Neural cell (in vitro differentiated cells): ENCODE results near the gene LAGE3. TPM values are rescaled to one million over a fixed set of nuclear protein-coding genes. Genes with fewer than 3 reads are reported as not detected.

Experiments
- H2AFZ ChIP-seq: fragments of 200-600, 300-800 bp; sonication (generic), shearing (Covaris generic); 2 replicates; pipeline ENCODE4 v1.6.0; 2014; ENCODE audit warnings: low read depth, mild to moderate bottlenecking, antibody characterized with exemption, low read length, moderate library complexity
- H3F3A ChIP-seq: fragments of 200-600 bp; shearing (Covaris generic); 2 replicates; pipeline ENCODE4 v1.6.1; 2016; ENCODE audit warnings: mild to moderate bottlenecking, moderate library complexity, mixed read lengths, antibody characterized with exemption, low read length; ENCODE audit not compliant: insufficient read depth, poor library complexity, severe bottlenecking
- H3K27ac ChIP-seq: fragments of 200-600, 300-800 bp; sonication (generic), shearing (Covaris generic); 2 replicates; pipeline ENCODE4 v1.5.1; 2014; ENCODE audit warnings: mild to moderate bottlenecking, low read length, moderate library complexity
- H3K27me3 ChIP-seq: fragments of 300-800, 200-600 bp; sonication (generic), shearing (Covaris generic); 2 replicates; pipeline ENCODE4 v1.6.0; 2014; ENCODE audit warnings: mild to moderate bottlenecking, low read depth, low read length, moderate library complexity; ENCODE audit not compliant: insufficient read depth
- H3K36me3 ChIP-seq: fragments of 300-800, 200-600 bp; sonication (generic), shearing (Covaris generic); 2 replicates; pipeline ENCODE4 v1.5.1; 2014; ENCODE audit warnings: mild to moderate bottlenecking, antibody characterized with exemption, low read length, moderate library complexity; ENCODE audit not compliant: insufficient read depth
- H3K4me2 ChIP-seq: fragments of 300-800, 200-600 bp; sonication (generic), shearing (Covaris generic); 2 replicates; pipeline ENCODE4 v1.6.0; 2014; ENCODE audit warnings: mild to moderate bottlenecking, low read length
- H3K4me3 ChIP-seq: fragments of 300-800, 200-600 bp; sonication (generic), shearing (Covaris generic); 2 replicates; pipeline ENCODE4 v1.5.1; 2014; ENCODE audit warnings: mild to moderate bottlenecking, low read length, moderate library complexity
- H3K79me2 ChIP-seq: fragments of 200-600 bp; shearing (Covaris generic); replicated peaks from 2 replicates; pipeline ENCODE4 v1.6.0; 2014; ENCODE audit warnings: mild to moderate bottlenecking, low read length, moderate library complexity; ENCODE audit not compliant: insufficient read depth
- H3K9ac ChIP-seq: fragments of 300-800, 200-600 bp; sonication (generic), shearing (Covaris generic); 2 replicates; pipeline ENCODE4 v1.6.1; 2016; ENCODE audit warnings: mild to moderate bottlenecking, low read length, mixed read lengths
- H3K9me2 ChIP-seq: fragments of 200-600 bp; shearing (Covaris generic); 2 replicates; pipeline ENCODE4 v1.6.1; 2016; ENCODE audit warnings: mild to moderate bottlenecking, low read length, mixed read lengths; ENCODE audit not compliant: insufficient read depth
- H3K9me3 ChIP-seq: fragments of 200-600, 300-800 bp; sonication (generic), shearing (Covaris generic); 2 replicates; pipeline ENCODE4 v1.6.1; 2016; ENCODE audit warnings: mild to moderate bottlenecking, mixed run types, low read length, moderate library complexity, mixed read lengths
- H4K20me1 ChIP-seq: fragments of 200-600 bp; shearing (Covaris generic); 2 replicates; pipeline ENCODE4 v1.6.1; 2016; ENCODE audit warnings: mild to moderate bottlenecking, mixed run types; ENCODE audit not compliant: insufficient read depth
- EP300 ChIP-seq: fragments of 450-650 bp; conservative IDR thresholded peaks from 2 replicates; pipeline ENCODE4 v1.6.1; 2014; ENCODE audit warnings: antibody characterized with exemption, mild to moderate bottlenecking, moderate library complexity; ENCODE audit not compliant: poor library complexity, severe bottlenecking
- EZH2 ChIP-seq: fragments of 200-600, 300-800 bp; shearing (Covaris generic), sonication (generic); IDR thresholded peaks from 2 replicates; pipeline ENCODE4 v1.6.1; 2014; ENCODE audit warnings: antibody characterized with exemption, low read length, borderline replicate concordance, mild to moderate bottlenecking; ENCODE audit not compliant: insufficient read depth, poor library complexity, severe bottlenecking
- MXI1 ChIP-seq: fragments of 450-650 bp; conservative IDR thresholded peaks from 2 replicates; pipeline ENCODE4 v1.6.1; 2014; ENCODE audit warnings: antibody characterized with exemption, mild to moderate bottlenecking; ENCODE audit not compliant: poor library complexity, severe bottlenecking
- POLR2AphosphoS5 ChIP-seq: IDR thresholded peaks from 2 replicates; pipeline ENCODE4 v1.6.1; 2012
- RAD21 ChIP-seq: fragments of 450-650 bp; conservative IDR thresholded peaks from 2 replicates; pipeline ENCODE4 v1.6.1; 2014; ENCODE audit warnings: antibody characterized with exemption, mild to moderate bottlenecking, moderate library complexity
- REST ChIP-seq: IDR thresholded peaks from 2 replicates; pipeline ENCODE4 v1.6.1; 2012; ENCODE audit warnings: borderline replicate concordance
- SMC3 ChIP-seq: fragments of 450-650 bp; conservative IDR thresholded peaks from 2 replicates; pipeline ENCODE4 v1.6.1; 2014; ENCODE audit warnings: antibody characterized with exemption, mild to moderate bottlenecking, moderate library complexity; ENCODE audit not compliant: poor library complexity
- TAF1 ChIP-seq: IDR thresholded peaks from 2 replicates; pipeline ENCODE4 v1.6.1; 2012; ENCODE audit warnings: low read depth
- polyA plus RNA-seq: library from polyadenylated mRNA; depleted of rRNA; stranded (reverse); fragments of >200 nt; gene quantifications from 2 replicates; pipeline ENCODE4 v1.2.3, GENCODE V29; 2014
- TF ChIP-seq, protein P1 (sequence below): fragments of 450-650 bp; IDR thresholded peaks from 2 replicates; pipeline ENCODE4 v1.5.1; 2014; ENCODE audit warnings: antibody characterized with exemption, mild to moderate bottlenecking, moderate library complexity; ENCODE audit not compliant: poor library complexity, severe bottlenecking

Gene LAGE3
- polyA plus RNA-seq, 1 donor from 2014 or later = 37.3 TPM

DNA sequence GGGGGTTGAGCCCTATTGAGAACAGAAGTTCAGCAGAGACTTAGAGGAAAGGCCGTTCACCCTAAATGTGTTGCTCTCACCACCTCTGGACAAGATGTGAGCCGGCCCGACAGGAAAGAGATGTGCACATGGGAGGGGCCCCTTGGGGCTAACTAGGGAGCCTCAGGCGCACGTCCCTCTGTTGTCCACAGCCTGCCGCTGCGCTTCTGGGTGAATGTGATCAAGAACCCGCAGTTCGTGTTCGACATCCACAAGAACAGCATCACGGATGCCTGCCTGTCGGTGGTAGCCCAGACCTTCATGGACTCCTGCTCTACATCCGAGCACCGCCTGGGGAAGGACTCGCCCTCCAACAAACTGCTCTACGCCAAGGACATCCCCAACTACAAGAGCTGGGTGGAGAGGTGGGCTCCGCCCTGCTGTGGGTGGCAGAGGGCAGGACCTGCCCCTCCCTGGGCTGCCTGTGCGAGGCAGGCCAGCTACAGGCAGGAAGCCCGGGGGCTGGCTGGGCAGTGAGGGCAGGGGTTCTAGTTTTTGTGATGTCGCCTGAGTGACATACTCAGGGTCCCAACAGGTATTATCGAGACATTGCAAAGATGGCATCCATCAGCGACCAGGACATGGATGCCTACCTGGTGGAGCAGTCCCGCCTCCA is 8.0 kb downstream of the LAGE3 start:
- no peak overlapping the region for H3K4me2 ChIP-seq
- no peaks in the 10 kb centered on the region for H3K79me2 ChIP-seq
- H2AFZ ChIP-seq = no peak overlapping the region
- no peaks in the 10 kb centered on the region for H3F3A ChIP-seq
- no peaks in the 10 kb centered on the region for H3K27me3 ChIP-seq
- TF ChIP-seq REST (no peak), EP300 (no peak), SMC3 (no peak), RAD21 (no peak), MXI1 (no peak), TAF1 (no peak)
- TF ChIP-seq, protein P1, sequence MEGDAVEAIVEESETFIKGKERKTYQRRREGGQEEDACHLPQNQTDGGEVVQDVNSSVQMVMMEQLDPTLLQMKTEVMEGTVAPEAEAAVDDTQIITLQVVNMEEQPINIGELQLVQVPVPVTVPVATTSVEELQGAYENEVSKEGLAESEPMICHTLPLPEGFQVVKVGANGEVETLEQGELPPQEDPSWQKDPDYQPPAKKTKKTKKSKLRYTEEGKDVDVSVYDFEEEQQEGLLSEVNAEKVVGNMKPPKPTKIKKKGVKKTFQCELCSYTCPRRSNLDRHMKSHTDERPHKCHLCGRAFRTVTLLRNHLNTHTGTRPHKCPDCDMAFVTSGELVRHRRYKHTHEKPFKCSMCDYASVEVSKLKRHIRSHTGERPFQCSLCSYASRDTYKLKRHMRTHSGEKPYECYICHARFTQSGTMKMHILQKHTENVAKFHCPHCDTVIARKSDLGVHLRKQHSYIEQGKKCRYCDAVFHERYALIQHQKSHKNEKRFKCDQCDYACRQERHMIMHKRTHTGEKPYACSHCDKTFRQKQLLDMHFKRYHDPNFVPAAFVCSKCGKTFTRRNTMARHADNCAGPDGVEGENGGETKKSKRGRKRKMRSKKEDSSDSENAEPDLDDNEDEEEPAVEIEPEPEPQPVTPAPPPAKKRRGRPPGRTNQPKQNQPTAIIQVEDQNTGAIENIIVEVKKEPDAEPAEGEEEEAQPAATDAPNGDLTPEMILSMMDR = no peak
- H3K9me3 ChIP-seq = no peaks in the 10 kb centered on the region
- H3K9ac ChIP-seq = no peak overlapping the region
- no peak overlapping the region for H3K4me3 ChIP-seq
- H3K36me3 ChIP-seq = no peaks in the 10 kb centered on the region
- H4K20me1 ChIP-seq = no peaks in the 10 kb centered on the region
- H3K27ac ChIP-seq = no peak overlapping the region
- no peaks in the 10 kb centered on the region for H3K9me2 ChIP-seq

DNA sequence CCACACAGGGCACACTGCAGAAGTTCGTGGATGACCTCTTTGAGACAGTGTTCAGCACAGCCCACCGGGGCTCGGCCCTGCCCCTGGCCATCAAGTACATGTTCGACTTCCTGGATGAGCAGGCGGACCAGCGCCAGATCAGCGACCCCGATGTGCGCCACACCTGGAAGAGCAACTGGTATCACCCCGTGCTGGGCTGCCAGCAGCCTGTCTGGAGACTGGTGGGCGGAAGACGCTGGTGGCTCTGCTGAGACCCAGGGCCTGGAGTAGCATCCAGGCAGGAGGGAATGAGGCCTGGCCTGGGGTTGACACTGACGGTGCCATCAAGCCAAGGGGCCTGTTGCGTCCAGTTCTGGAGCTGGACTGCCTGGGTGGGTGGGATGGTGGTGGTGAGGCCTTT is 8.6 kb downstream of the LAGE3 start:
- H2AFZ ChIP-seq = no peak overlapping the region
- H3K36me3 ChIP-seq = no peaks in the 10 kb centered on the region
- H3K4me2 ChIP-seq = no peak overlapping the region
- no peaks in the 10 kb centered on the region for H3K9me2 ChIP-seq
- no peaks in the 10 kb centered on the region for H3K9me3 ChIP-seq
- TF ChIP-seq MXI1 (no peak), SMC3 (no peak)
- H3K9ac ChIP-seq = no peak overlapping the region
- no peaks in the 10 kb centered on the region for H4K20me1 ChIP-seq
- no peaks in the 10 kb centered on the region for H3K79me2 ChIP-seq
- H3K4me3 ChIP-seq = no peak overlapping the region
- no peaks in the 10 kb centered on the region for H3F3A ChIP-seq
- no peaks in the 10 kb centered on the region for H3K27me3 ChIP-seq
- H3K27ac ChIP-seq = no peak overlapping the region

DNA sequence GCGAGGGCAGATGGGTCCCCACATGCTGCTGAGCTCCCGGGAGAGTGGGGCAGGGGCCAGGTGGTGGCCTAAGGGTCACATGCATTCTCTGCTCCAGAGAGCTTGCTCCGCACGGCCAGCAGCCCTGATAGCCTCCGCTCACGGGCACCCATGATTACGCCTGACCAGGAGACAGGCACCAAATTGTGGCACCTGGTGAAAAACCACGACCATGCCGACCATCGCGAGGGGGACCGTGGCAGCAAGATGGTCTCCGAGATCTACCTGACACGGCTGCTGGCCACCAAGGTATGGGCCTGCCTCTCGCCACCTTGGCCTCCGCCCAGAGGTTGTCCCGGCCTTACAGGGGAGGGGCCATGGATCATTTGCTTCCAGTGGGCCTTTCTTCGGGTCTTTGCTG is 9.2 kb downstream of the LAGE3 start:
- no peaks in the 10 kb centered on the region for H3F3A ChIP-seq
- no peak overlapping the region for H2AFZ ChIP-seq
- H3K9me2 ChIP-seq = no peaks in the 10 kb centered on the region
- H3K4me3 ChIP-seq = no peak overlapping the region
- TF ChIP-seq POLR2AphosphoS5 (no peak), EP300 (no peak), MXI1 (no peak), RAD21 (no peak), SMC3 (no peak), EZH2 (no peak), REST (no peak), TAF1 (no peak)
- TF ChIP-seq, protein P1 = no peak
- H3K27ac ChIP-seq = no peak overlapping the region
- no peaks in the 10 kb centered on the region for H4K20me1 ChIP-seq
- H3K4me2 ChIP-seq = no peak overlapping the region
- no peaks in the 10 kb centered on the region for H3K9me3 ChIP-seq
- H3K9ac ChIP-seq = no peak overlapping the region
- no peaks in the 10 kb centered on the region for H3K79me2 ChIP-seq
- no peaks in the 10 kb centered on the region for H3K27me3 ChIP-seq
- no peaks in the 10 kb centered on the region for H3K36me3 ChIP-seq
